K562 (cell line): ENCODE measurements around the gene KCNG1. TPM values are rescaled to one million over a fixed set of nuclear protein-coding genes. Genes with fewer than 3 reads are reported as not detected.

ENCODE experiments used
- ATAC-seq: fragments of 200-7000 bp; cut with Tn5 transposase; 3 replicates; pipeline ENCODE4 v1.9.1; 2020; ENCODE audit warnings: moderate library complexity
- BruUV-seq: library from RNA; stranded (reverse); fragments of 400-500 nt; replicated peaks from 2 replicates; lab custom pipeline; 2021; lab: Mats Ljungman, UMichigan
- CTCF ChIA-PET: fragments of 300-600 bp; formaldehyde crosslinking; extraction: SDS; loops from one replicate; lab custom pipeline; 2021; ENCODE audit warnings: low intra/inter-chr PET ratio; lab: Yijun Ruan, JAX
- POLR2A ChIA-PET: fragments of 300-600, 350-650 bp; sonication (Branson Sonifier 250); formaldehyde crosslinking; extraction: SDS; loops from one replicate; lab custom pipeline; 2021; ENCODE audit warnings: antibody characterized with exemption, inconsistent platforms; lab: Yijun Ruan, JAX
- DNase-seq, 4 experiments: peaks; one replicate each; pipeline versions ENCODE4 v3.0.0 to v3.0.0-alpha.2; 2011 to 2018; ENCODE audit warnings: low spot score in 3 of 4, mixed read lengths in 3 of 4; ENCODE audit errors: extremely low read depth in 1 of 4
- FAIRE-seq: peaks from 2 replicates; lab custom pipeline; 2011; peaks lifted over from hg19 to GRCh38; lab: Jason Lieb, UNC
- H2AFZ ChIP-seq: 2 replicates; pipeline ENCODE4 v1.6.0; 2011; ENCODE audit warnings: low read depth, low read length, control low read depth, inconsistent platforms
- H3K27ac ChIP-seq: fragments of 200-600 bp; 3 replicates; pipeline ENCODE4 v1.8.0; 2011; ENCODE audit warnings: low read depth, mild to moderate bottlenecking, control low read depth, inconsistent platforms, low read length, moderate library complexity, mixed read lengths; ENCODE audit errors: extremely low read depth
- H3K27me3 ChIP-seq, 2 experiments: fragments of 300-600 bp in 1 of 2; 2 replicates in 1 of 2; 3 replicates in 1 of 2; pipeline versions ENCODE4 v1.6.0 to v1.8.0; 2011; ENCODE audit warnings: inconsistent platforms in 2 of 2, low read length in 2 of 2, mild to moderate bottlenecking in 1 of 2, mixed read lengths in 1 of 2, moderate library complexity in 1 of 2; ENCODE audit not compliant: control insufficient read depth in 2 of 2, insufficient read depth in 2 of 2
- H3K36me3 ChIP-seq: fragments of 300-600 bp; 3 replicates; pipeline ENCODE4 v1.8.0; 2011; ENCODE audit warnings: mild to moderate bottlenecking, low read length, inconsistent platforms; ENCODE audit not compliant: control insufficient read depth, insufficient read depth
- H3K4me1 ChIP-seq, 2 experiments: fragments of 200-600 bp in 1 of 2; replicated peaks in 1 of 2; 2 replicates in 1 of 2; 3 replicates in 1 of 2; pipeline versions ENCODE4 v1.5.1 to v1.8.0; 2011; ENCODE audit warnings: inconsistent platforms in 2 of 2, low read length in 2 of 2, mild to moderate bottlenecking in 1 of 2, mixed read lengths in 1 of 2, moderate library complexity in 1 of 2; ENCODE audit not compliant: control insufficient read depth in 2 of 2, insufficient read depth in 2 of 2
- H3K4me2 ChIP-seq: 2 replicates; pipeline ENCODE4 v1.6.1; 2011; ENCODE audit warnings: low read length, control low read depth, inconsistent platforms, mixed read lengths; ENCODE audit not compliant: insufficient read depth
- H3K4me3 ChIP-seq: fragments of 200-600 bp; sonication (generic), shearing (Covaris generic); 2 replicates; pipeline ENCODE4 v1.5.1; 2016; ENCODE audit warnings: control low read depth, inconsistent platforms
- H3K79me2 ChIP-seq: fragments of 200-600 bp; 3 replicates; pipeline ENCODE4 v1.8.0; 2011; ENCODE audit warnings: low read length, inconsistent platforms; ENCODE audit not compliant: control insufficient read depth, insufficient read depth
- H3K9ac ChIP-seq, 2 experiments: 2 replicates each; pipeline versions ENCODE4 v1.6.0 to v1.6.1; 2011; ENCODE audit warnings: low read depth in 2 of 2, low read length in 2 of 2, control low read depth in 1 of 2, inconsistent platforms in 1 of 2, mild to moderate bottlenecking in 1 of 2, mixed read lengths in 1 of 2; ENCODE audit not compliant: insufficient read depth in 1 of 2
- H3K9me1 ChIP-seq: one replicate; pipeline ENCODE4 v1.6.0; 2011; ENCODE audit warnings: inconsistent platforms, mild to moderate bottlenecking, low read length, moderate library complexity; ENCODE audit not compliant: control insufficient read depth, insufficient read depth
- H3K9me3 ChIP-seq: replicated peaks from 2 replicates; pipeline ENCODE4 v1.5.1; 2011; ENCODE audit warnings: low read depth, low read length, inconsistent platforms; ENCODE audit not compliant: control insufficient read depth, insufficient read depth
- H4K20me1 ChIP-seq: replicated peaks from 2 replicates; pipeline ENCODE4 v1.6.1; 2011; ENCODE audit warnings: low read length, inconsistent platforms, mixed read lengths; ENCODE audit not compliant: control insufficient read depth, insufficient read depth
- ARID1B ChIP-seq: fragments of 450-650 bp; IDR thresholded peaks from 2 replicates; pipeline ENCODE4 v1.6.1; 2016; ENCODE audit warnings: antibody characterized with exemption, mild to moderate bottlenecking, inconsistent platforms
- CCNT2 ChIP-seq: IDR thresholded peaks from 2 replicates; pipeline ENCODE4 v1.6.1; 2011; ENCODE audit warnings: borderline replicate concordance, low read depth, mild to moderate bottlenecking, moderate library complexity, mixed read lengths, low read length; ENCODE audit not compliant: insufficient read length; ENCODE audit errors: extremely low read depth
- KAT8 ChIP-seq: fragments of 450-650 bp; IDR thresholded peaks from 2 replicates; pipeline ENCODE4 v1.6.1; 2016; ENCODE audit warnings: low read depth, mild to moderate bottlenecking
- OTX1 ChIP-seq: fragments of 450-650 bp; formaldehyde crosslinking; IDR thresholded peaks from 2 replicates; pipeline ENCODE4 v1.4.0; 2022; ENCODE audit warnings: mild to moderate bottlenecking
- SIN3A ChIP-seq, 2 experiments: fragments of 150-350 bp in 1 of 2; IDR thresholded peaks; 2 replicates each; pipeline ENCODE4 v1.6.1; 2011 to 2016; ENCODE audit warnings: borderline replicate concordance in 2 of 2, low read depth in 2 of 2, low read length in 2 of 2, mild to moderate bottlenecking in 2 of 2, moderate library complexity in 2 of 2; ENCODE audit not compliant: control insufficient read depth in 1 of 2
- STAT5A ChIP-seq: IDR thresholded peaks from 2 replicates; pipeline ENCODE4 v1.6.1; 2012; ENCODE audit warnings: low read length, inconsistent platforms, borderline replicate concordance
- TCFL5 ChIP-seq: fragments of 250-450 bp; sonication (Bioruptor Pico); conservative IDR thresholded peaks from 2 replicates; pipeline ENCODE4 v1.6.1; 2021; ENCODE audit warnings: mild to moderate bottlenecking, moderate library complexity, matching md5 sums
- ZBTB17 ChIP-seq: fragments of 450-650 bp; formaldehyde crosslinking; IDR thresholded peaks from 2 replicates; pipeline ENCODE4 v1.4.0; 2020; ENCODE audit warnings: mild to moderate bottlenecking
- ZNF778 ChIP-seq: fragments of 450-650 bp; formaldehyde crosslinking; IDR thresholded peaks from 2 replicates; pipeline ENCODE4 v1.4.0; 2020; ENCODE audit warnings: mild to moderate bottlenecking, moderate library complexity
- WGBS: fragments of 100-300 bp; shearing (Covaris generic); methylation state at CpG from one replicate; pipeline ENCODE4 v1.1.6; 2016; ENCODE audit warnings: low coverage, mixed read lengths; ENCODE audit not compliant: insufficient coverage; ENCODE audit errors: missing lambda C conversion rate; 5-methylcytosine and 5-hydroxymethylcytosine counted together
- in situ Hi-C: fragments of 300-500 bp; cut with MboI; formaldehyde crosslinking; loops from 4 replicates; pipeline ENCODE4 v1.15.0; 2018; ENCODE audit warnings: inconsistent platforms, mixed read lengths
- intact Hi-C: fragments of 100-400 bp; cut with micrococcal nuclease; formaldehyde crosslinking; loops from 2 replicates; pipeline ENCODE4 v1.14.2; 2022
- polyA plus RNA-seq, 8 experiments: library from polyadenylated mRNA; depleted of rRNA in 4 of 8; stranded (reverse) in 5 of 8; unstranded in 3 of 8; fragments of >200 nt; fragmentation: Nextera tagmentation in 2 of 8; fragmentation: Illumina TruSeq in 1 of 8; extraction: Ambion mirVana in 2 of 8; extraction: Trizol in 1 of 8; gene quantifications; 2 replicates each; pipeline versions ENCODE4 v1.2.1 to v1.2.3, GENCODE V29; 2011 to 2014; ENCODE audit warnings: inconsistent platforms in 1 of 8, missing spikeins in 1 of 8
- total RNA-seq, 7 experiments: library from RNA; depleted of rRNA in 6 of 7; stranded (reverse); fragments of >200 nt in 6 of 7; fragmentation: Illumina TruSeq in 2 of 7; extraction: Trizol in 2 of 7; gene quantifications; 2 replicates each; pipeline versions ENCODE4 v1.2.1 to v1.2.3, GENCODE V29; 2011 to 2021; ENCODE audit warnings: low replicate concordance in 1 of 7
- TF ChIP-seq, protein P1 (sequence below), 2 experiments: fragments of 450-650 bp; IDR thresholded peaks; 2 replicates each; pipeline ENCODE4 v1.6.1; 2016; ENCODE audit warnings: mild to moderate bottlenecking in 2 of 2, borderline replicate concordance in 1 of 2, low read depth in 1 of 2, moderate library complexity in 1 of 2
- TF ChIP-seq, protein P2 (sequence below): sonication (generic); formaldehyde crosslinking; IDR thresholded peaks from 2 replicates; pipeline ENCODE4 v1.8.1; 2022; ENCODE audit warnings: missing genetic modification reagents

The KCNG1 gene
- total and polyA plus RNA-seq, 9 of the 15 experiments (the other 6 are each of a cell fraction or from before 2014, with no cell fraction given), result 0.06 to 1.5 (median 0.22) TPM; not detected in 2

DNA sequence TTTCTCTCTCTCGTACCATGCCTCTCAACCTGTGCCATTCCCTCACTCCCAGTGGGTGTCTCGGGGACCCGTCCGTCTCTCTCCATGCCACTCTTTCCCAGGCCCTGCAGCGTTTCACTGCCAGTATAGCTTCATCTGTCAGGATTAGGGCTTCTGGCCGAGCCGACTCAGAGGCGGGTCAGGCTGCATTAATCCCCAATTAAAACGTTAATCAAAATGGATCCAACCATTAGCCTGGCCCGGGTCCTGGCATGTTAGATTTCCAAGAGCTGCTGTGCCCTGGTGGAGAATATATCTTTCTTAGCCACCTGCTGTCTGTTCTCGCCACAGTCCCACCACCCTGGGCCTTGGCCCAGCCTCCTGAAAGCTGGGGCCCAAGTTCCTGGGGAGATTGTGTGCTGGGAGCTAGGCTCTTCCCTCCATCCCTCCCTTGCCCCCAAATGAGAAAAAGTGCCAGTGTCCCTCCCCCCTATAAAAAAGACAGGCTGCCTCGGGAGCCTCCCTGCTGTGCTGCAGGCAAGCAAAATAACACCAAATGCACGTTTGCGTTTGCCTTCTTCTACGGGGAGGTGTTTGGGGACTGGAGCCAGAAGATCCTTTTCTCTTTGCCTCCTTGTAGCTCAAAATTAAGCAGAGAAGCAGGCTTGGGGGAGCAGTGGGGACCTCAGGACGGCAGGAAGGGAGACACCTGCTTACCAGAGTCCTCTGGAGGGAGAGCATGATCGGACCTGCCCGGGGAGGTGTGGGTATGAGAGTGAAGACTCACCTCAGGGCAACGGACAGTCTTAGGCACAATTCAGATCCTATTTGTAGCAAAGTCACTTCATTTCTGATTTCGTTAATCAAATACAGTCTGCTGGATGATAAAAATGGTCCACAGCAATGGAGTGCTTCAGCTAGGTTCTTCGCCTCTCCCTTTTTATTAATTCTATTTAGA, 3.0 kb downstream of the KCNG1 start:
- intact Hi-C loops (no loop called here), in situ Hi-C loops (no loop called here)
- Histone ChIP-seq H4K20me1 (peaks cover 9% of the 10 kb centered on the region), H3K4me1 (peaks cover 0 to 20% of the 10 kb centered on the region in 2 experiments; a peak in 2 of 5 replicates), H3K27me3 (peaks cover 34 to 83% of the 10 kb centered on the region in 2 experiments; a peak in 4 of 5 replicates), H3K4me2 (no peak overlapping the region), H3K27ac (no peak overlapping the region), H3K36me3 (no peaks in the 10 kb centered on the region), H3K4me3 (no peak overlapping the region), H2AFZ (no peak overlapping the region), H3K79me2 (no peaks in the 10 kb centered on the region), H3K9me1 (no peaks in the 10 kb centered on the region), H3K9me3 (no peaks in the 10 kb centered on the region), H3K9ac (no peak overlapping the region)
- FAIRE-seq (no peak), ATAC-seq (no peak), DNase-seq (no peak)
- POLR2A ChIA-PET, result interaction anchor here (0.5 to 1.4 kb wide), 3 partner anchors 10 to 595 kb away, joined by 3 to 6 read pairs (median 3); no protein-coding TSS in a partner anchor
- WGBS, result 14% methylated on average over 21 of the region's 21 CpGs
- no TSS peak for BruUV-seq
- CTCF ChIA-PET, result interaction anchor here (0.5 kb wide), 1 partner anchor 1686 kb away, joined by 3 read pairs; no protein-coding TSS in a partner anchor
- TF ChIP-seq SIN3A (IDR thresholded peaks at IDR 0.05; ENCODE audit: borderline replicate concordance in 2 of 2, control insufficient read depth in 1 of 2, low read depth in 2 of 2, low read length in 2 of 2) (no peak), STAT5A (no peak), CCNT2 (no peak), ZNF778 (CRISPR knock-in tag) (no peak), OTX1 (no peak), ARID1B (no peak), TCFL5 (CRISPR knock-in tag) (no peak), KAT8 (no peak), ZBTB17 (CRISPR knock-in tag) (no peak)
- TF ChIP-seq, protein P1, sequence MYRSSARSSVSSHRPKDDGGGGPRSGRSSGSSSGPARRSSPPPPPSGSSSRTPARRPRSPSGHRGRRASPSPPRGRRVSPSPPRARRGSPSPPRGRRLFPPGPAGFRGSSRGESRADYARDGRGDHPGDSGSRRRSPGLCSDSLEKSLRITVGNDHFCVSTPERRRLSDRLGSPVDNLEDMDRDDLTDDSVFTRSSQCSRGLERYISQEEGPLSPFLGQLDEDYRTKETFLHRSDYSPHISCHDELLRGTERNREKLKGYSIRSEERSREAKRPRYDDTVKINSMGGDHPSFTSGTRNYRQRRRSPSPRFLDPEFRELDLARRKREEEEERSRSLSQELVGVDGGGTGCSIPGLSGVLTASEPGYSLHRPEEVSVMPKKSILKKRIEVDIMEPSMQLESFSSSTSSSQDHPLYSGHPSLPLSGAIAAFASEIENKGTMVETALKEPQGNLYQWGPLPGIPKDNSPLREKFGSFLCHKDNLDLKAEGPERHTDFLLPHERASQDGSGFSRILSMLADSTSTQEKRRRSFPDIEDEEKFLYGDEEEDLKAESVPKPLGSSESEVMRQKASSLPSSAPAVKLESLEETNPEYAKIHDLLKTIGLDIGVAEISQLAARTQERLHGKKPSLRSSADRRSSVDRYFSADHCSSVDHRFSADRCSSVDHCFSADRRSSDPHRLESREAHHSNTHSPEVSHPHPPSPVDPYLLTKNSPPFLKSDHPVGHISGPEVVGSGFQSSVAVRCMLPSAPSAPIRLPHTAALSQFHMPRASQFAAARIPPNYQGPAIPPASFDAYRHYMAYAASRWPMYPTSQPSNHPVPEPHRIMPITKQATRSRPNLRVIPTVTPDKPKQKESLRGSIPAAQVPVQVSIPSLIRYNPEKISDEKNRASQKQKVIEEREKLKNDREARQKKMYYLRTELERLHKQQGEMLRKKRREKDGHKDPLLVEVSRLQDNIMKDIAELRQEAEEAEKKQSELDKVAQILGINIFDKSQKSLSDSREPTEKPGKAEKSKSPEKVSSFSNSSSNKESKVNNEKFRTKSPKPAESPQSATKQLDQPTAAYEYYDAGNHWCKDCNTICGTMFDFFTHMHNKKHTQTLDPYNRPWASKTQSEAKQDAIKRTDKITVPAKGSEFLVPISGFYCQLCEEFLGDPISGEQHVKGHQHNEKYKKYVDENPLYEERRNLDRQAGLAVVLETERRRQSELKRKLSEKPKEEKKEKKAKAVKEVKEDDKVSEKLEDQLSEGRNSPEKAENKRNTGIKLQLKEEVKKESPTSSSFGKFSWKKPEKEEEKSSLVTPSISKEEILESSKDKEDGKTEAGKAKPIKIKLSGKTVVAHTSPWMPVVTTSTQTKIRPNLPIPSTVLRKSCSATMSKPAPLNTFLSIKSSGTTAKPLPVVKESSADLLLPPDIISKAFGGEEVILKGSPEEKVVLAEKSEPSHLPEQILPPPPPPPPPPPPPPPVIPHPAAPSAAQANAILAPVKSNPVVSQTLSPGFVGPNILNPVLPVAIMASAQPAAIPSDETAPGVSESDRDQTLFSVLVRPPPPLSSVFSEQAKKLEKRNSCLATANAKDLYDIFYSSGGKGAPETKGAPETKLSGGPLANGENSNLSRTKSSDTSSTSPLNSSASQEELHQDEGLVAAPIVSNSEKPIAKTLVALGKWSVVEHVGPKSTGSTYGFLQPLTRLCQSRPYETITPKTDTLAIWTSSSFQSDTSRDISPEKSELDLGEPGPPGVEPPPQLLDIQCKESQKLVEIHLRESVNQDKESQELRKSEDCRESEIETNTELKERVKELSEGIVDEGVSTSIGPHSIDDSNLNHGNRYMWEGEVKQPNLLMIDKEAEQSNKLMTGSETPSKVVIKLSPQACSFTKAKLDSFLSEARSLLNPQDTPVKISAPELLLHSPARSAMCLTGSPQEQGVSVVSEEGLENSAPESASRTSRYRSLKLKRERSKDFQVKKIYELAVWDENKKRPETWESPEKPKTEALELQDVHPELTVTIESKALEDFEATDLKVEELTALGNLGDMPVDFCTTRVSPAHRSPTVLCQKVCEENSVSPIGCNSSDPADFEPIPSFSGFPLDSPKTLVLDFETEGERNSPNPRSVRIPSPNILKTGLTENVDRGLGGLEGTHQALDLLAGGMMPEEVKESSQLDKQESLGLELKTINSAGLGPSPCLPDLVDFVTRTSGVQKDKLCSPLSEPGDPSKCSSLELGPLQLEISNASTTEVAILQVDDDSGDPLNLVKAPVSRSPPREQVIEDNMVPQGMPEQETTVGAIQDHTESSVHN (IDR thresholded peaks at IDR 0.05; ENCODE audit: borderline replicate concordance in 1 of 2, low read depth in 1 of 2), result no peak
- TF ChIP-seq, protein P2, sequence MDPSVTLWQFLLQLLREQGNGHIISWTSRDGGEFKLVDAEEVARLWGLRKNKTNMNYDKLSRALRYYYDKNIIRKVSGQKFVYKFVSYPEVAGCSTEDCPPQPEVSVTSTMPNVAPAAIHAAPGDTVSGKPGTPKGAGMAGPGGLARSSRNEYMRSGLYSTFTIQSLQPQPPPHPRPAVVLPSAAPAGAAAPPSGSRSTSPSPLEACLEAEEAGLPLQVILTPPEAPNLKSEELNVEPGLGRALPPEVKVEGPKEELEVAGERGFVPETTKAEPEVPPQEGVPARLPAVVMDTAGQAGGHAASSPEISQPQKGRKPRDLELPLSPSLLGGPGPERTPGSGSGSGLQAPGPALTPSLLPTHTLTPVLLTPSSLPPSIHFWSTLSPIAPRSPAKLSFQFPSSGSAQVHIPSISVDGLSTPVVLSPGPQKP (CRISPR knock-in tag), result no peak
